Pancreas (tissue), 10 donors: Measurements from ENCODE around the gene CD52. TPM values are rescaled to one million over a fixed set of nuclear protein-coding genes. Genes with fewer than 3 reads are reported as not detected.

Experiments used
- ATAC-seq, 4 donors: fragments of 200-7000 bp; cut with Tn5 transposase; one replicate each; pipeline versions ENCODE4 v1.8.0 to v1.9.1; 2020; ENCODE audit warnings: mild to moderate bottlenecking in 4 of 4, moderate library complexity in 4 of 4
- DNase-seq, 6 donors: peaks; one replicate each; pipeline ENCODE4 v3.0.0-alpha.2; 2020
- FAIRE-seq: peaks from 2 replicates; lab custom pipeline; 2012; peaks lifted over from hg19 to GRCh38; lab: Jason Lieb, UNC
- H3K27ac ChIP-seq, 4 donors: fragments of 200-600 bp; sonication (generic); 1 replicate in 3 of 4; 2 replicates in 1 of 4; pipeline versions ENCODE4 v1.5.0 to v1.8.0; 2020
- H3K27me3 ChIP-seq, 4 donors: fragments of 200-600 bp; one replicate each; pipeline ENCODE4 v1.8.0; 2021
- H3K36me3 ChIP-seq, 3 donors: fragments of 200-600 bp; sonication (generic) in 1 of 3; one replicate each; pipeline versions ENCODE4 v1.5.0 to v1.8.0; 2020 to 2021
- H3K4me1 ChIP-seq, 3 donors: fragments of 200-600 bp; one replicate each; pipeline ENCODE4 v1.8.0; 2021
- H3K4me3 ChIP-seq, 4 donors: fragments of 200-600 bp; sonication (generic) in 2 of 4; one replicate each; pipeline versions ENCODE4 v1.5.0 to v1.8.0; 2020 to 2021
- H3K9me3 ChIP-seq, 4 donors: fragments of 200-600 bp; one replicate each; pipeline ENCODE4 v1.8.0; 2021
- CTCF ChIP-seq, 4 donors: fragments of 200-600 bp; sonication (generic) in 3 of 4; IDR thresholded peaks; one replicate each; pipeline versions ENCODE4 v1.5.0 to v1.8.0; 2021; ENCODE audit warnings: antibody characterized with exemption in 4 of 4
- WGBS, 2 donors: extraction: QIAGEN DNeasy Blood & Tissue Kit; methylation state at CpG; one replicate each; pipeline ENCODE4 v1.1.7; 2013; 5-methylcytosine and 5-hydroxymethylcytosine counted together
- intact Hi-C, 3 donors: fragments of 100-400 bp; cut with DNase I; formaldehyde crosslinking; loops; one replicate each; pipeline versions ENCODE4 v1.11.1 to v1.14.2; 2022
- polyA plus RNA-seq, 2 donors: library from polyadenylated mRNA; stranded (reverse); fragments of 200-250 nt; gene quantifications; one replicate each; pipeline ENCODE4 v1.2.3, GENCODE V29; 2013
- total RNA-seq, 6 donors: library from RNA; stranded (reverse); fragmentation: NEBNext Ultra II Directional in 4 of 6; extraction: Animal tissue kit (Norgen Biotek cat#: 25700) in 4 of 6; gene quantifications; one replicate each; pipeline versions ENCODE4 v1.2.1 to v1.2.4, GENCODE V29; 2021 to 2023
- donor health status: healthy with polysubstance abuse.
- donor health status: DM: no; HTN: no; CAD: no; lungs with moderate emphysema.
- donor health status: DM: no; HTN: no; CAD: no.
- donor health status: control.
- donor health status: control.
- donor health status: Bipolar disorder and iron deficiency.
- donor health status: DM: yes; HTN: yes; CAD: no.
- donor health status: DM: no; HTN: no; CAD: no.
- donor health status: DM: no; HTN: no; CAD: no.
- donor health status: DM: yes; HTN: yes; CAD: no.

The CD52 gene
- total and polyA plus RNA-seq, 8 donors, result 0.98 to 13.0 (median 3.5) TPM

- H3K27ac ChIP-seq, result no peak overlapping the region
- no peak for TF ChIP-seq CTCF (IDR thresholded peaks at IDR 0.05)
- no peaks in the 10 kb centered on the region for H3K36me3 ChIP-seq
- H3K4me1 ChIP-seq, result no peaks in the 10 kb centered on the region
- no peaks in the 10 kb centered on the region for H3K9me3 ChIP-seq
- ATAC-seq, result peak; percentile 97 to 99 (median 99)
- peak overlapping the region; percentile 22 to 61 (median 54) for H3K4me3 ChIP-seq
- WGBS, 2 donors, result 12 to 13% methylated on average over 45 to 52 of the region's 52 CpGs
- FAIRE-seq, result no peak
- intact Hi-C loops, result no loop called here
- no peaks in the 10 kb centered on the region for H3K27me3 ChIP-seq
- peak; percentile 90 to 97 (median 94) for DNase-seq
Measured at GRCh38 chr1:26336477-26337205, 18.9 kb downstream of the CD52 start.

- intact Hi-C loops, result no loop called here
- no peak for TF ChIP-seq CTCF (IDR thresholded peaks at IDR 0.05)
Measured at GRCh38 chr1:26337206-26337535, 19.4 kb downstream of the CD52 start.

GRCh38 chr1:26337625-26338024 is 19.9 kb downstream of the CD52 start:
- no peak overlapping the region for H3K4me3 ChIP-seq
- no peaks in the 10 kb centered on the region for H3K27me3 ChIP-seq
- FAIRE-seq (no peak), ATAC-seq (no peak), DNase-seq (no peak)
- TF ChIP-seq CTCF (IDR thresholded peaks at IDR 0.05), result no peak
- H3K36me3 ChIP-seq, result no peaks in the 10 kb centered on the region
- no peak overlapping the region for H3K27ac ChIP-seq
- intact Hi-C loops, result no loop called here
- H3K4me1 ChIP-seq, result no peaks in the 10 kb centered on the region
- H3K9me3 ChIP-seq, result no peaks in the 10 kb centered on the region
- WGBS, 2 donors, result 73 to 81% methylated on average over 3 to 4 of the region's 4 CpGs

More at GRCh38 chr1:26337206-26337535, 19.4 kb downstream of the CD52 start:
- no peaks in the 10 kb centered on the region for H3K36me3 ChIP-seq
- WGBS, 2 donors, result 85 to 94% methylated on average over 7 of the region's 7 CpGs
- FAIRE-seq (no peak), DNase-seq (peak in 1 of 6 donors; percentile 16), ATAC-seq (no peak)
- no peak overlapping the region for H3K4me3 ChIP-seq
- H3K4me1 ChIP-seq, result no peaks in the 10 kb centered on the region
- no peaks in the 10 kb centered on the region for H3K9me3 ChIP-seq
- H3K27me3 ChIP-seq, result no peaks in the 10 kb centered on the region
- H3K27ac ChIP-seq, result no peak overlapping the region

GRCh38 chr1:26338670-26339069 is 20.9 kb downstream of the CD52 start:
- intact Hi-C loops, result no loop called here
- no peaks in the 10 kb centered on the region for H3K4me1 ChIP-seq
- WGBS, 2 donors, result 77 to 88% methylated on average over 1 of the region's 1 CpG
- H3K27me3 ChIP-seq, result no peaks in the 10 kb centered on the region
- no peak overlapping the region for H3K4me3 ChIP-seq
- TF ChIP-seq CTCF (IDR thresholded peaks at IDR 0.05), result no peak
- H3K36me3 ChIP-seq, result no peaks in the 10 kb centered on the region
- no peaks in the 10 kb centered on the region for H3K9me3 ChIP-seq
- no peak for FAIRE-seq
- H3K27ac ChIP-seq, result no peak overlapping the region
- ATAC-seq, result no peak
- no peak for DNase-seq

- 46 to 50% methylated on average over 4 of the region's 4 CpGs for WGBS, 2 donors
- H3K36me3 ChIP-seq, result no peaks in the 10 kb centered on the region
- DNase-seq (no peak), ATAC-seq (no peak), FAIRE-seq (no peak)
- no peak overlapping the region for H3K4me3 ChIP-seq
- H3K27me3 ChIP-seq, result no peaks in the 10 kb centered on the region
- no peaks in the 10 kb centered on the region for H3K9me3 ChIP-seq
- TF ChIP-seq CTCF (IDR thresholded peaks at IDR 0.05), result no peak
- no peaks in the 10 kb centered on the region for H3K4me1 ChIP-seq
- intact Hi-C loops, result no loop called here
- H3K27ac ChIP-seq, result no peak overlapping the region
Measured at GRCh38 chr1:26340047-26340481, 22.3 kb downstream of the CD52 start.
